Measurements from ENCODE around the gene MAPKAP1.

DNA sequence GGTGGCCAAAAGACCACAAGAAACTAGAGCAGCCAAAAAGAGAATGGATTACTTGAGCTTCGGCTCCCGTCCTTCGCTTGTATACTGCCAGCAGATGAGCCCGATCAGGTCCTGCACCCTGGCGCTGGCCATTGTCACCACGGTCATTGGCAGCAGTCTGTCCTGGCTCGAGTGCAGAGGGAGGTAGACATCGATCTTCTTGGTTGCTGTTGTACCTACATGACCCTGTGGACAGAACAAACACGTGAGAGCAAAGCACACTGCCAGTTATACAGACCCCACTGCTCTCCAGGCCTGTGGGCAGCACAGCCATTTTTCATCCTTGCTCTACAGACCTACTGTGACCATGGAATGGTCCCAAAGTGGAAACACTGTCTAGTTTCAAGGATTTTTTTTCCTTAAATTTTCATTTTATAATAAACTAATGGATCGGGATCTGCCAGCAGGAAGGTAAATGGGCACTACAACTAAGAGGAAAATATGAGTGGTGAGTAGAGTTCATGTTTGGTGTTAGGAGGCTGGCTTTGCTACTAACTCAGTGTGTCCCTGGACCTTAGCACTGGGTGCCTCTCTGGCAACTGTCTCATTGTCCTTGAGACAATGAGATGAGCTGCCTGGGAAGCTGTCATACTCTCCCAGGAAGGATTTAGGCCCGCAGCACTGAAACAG, 121.4 kb downstream of the MAPKAP1 start:
- TF ChIP-seq CTCF (IDR thresholded peaks at IDR 0.05; ENCODE audit: low read depth, low read length, poor library complexity, severe bottlenecking), result no peak
- no peak for TF ChIP-seq EZH2phosphoT487 (IDR thresholded peaks at IDR 0.05; ENCODE audit: borderline replicate concordance, low read length)
